Stimulated activated CD4-positive, alpha-beta T cell treated with anti-CD3 and anti-CD28 coated beads, Interleukin-15, amount 100 ng/mL, for 1 hour (primary cell): Measurements from ENCODE around the gene SBNO2.

Source experiments
- DNase-seq, 2 donors: peaks; one replicate each; pipeline ENCODE4 v3.0.0-alpha.2; 2020; ENCODE audit warnings: low read depth in 1 of 2, low spot score in 1 of 2

Gene SBNO2

GRCh38 chr19:1154731-1155351, 19.2 kb downstream of the SBNO2 start:
- DNase-seq = no peak

GRCh38 chr19:1153891-1154730, 20.0 kb downstream of the SBNO2 start:
- no peak for DNase-seq

GRCh38 chr19:1151917-1152587, 22.0 kb downstream of the SBNO2 start:
- DNase-seq = no peak

GRCh38 chr19:1151037-1151724, 22.9 kb downstream of the SBNO2 start:
- DNase-seq = no peak

- no peak for DNase-seq
Observed at GRCh38 chr19:1150333-1151036, 23.6 kb downstream of the SBNO2 start.

- DNase-seq = no peak
Observed at GRCh38 chr19:1149259-1150045, 24.6 kb downstream of the SBNO2 start.

- no peak for DNase-seq
Observed at GRCh38 chr19:1147934-1148549, 26.0 kb downstream of the SBNO2 start.

GRCh38 chr19:1146858-1147780, 26.9 kb downstream of the SBNO2 start:
- DNase-seq = no peak

GRCh38 chr19:1146412-1146699, 27.7 kb downstream of the SBNO2 start:
- DNase-seq = no peak

- no peak for DNase-seq
Observed at GRCh38 chr19:1145635-1146411, 28.2 kb downstream of the SBNO2 start.

- no peak for DNase-seq
Observed at GRCh38 chr19:1144741-1145140, 29.3 kb downstream of the SBNO2 start.

- DNase-seq = no peak
Observed at GRCh38 chr19:1143828-1144399, 30.2 kb downstream of the SBNO2 start.

GRCh38 chr19:1141944-1142343, 32.1 kb downstream of the SBNO2 start:
- no peak for DNase-seq

GRCh38 chr19:1140272-1141027, 33.6 kb downstream of the SBNO2 start:
- DNase-seq = no peak

- DNase-seq = no peak
Observed at GRCh38 chr19:1139126-1139525, 34.9 kb downstream of the SBNO2 start.

- DNase-seq = no peak
Observed at GRCh38 chr19:1138121-1138520, 35.9 kb downstream of the SBNO2 start.
